ENCODE results near the gene CSPG4.

- TF ChIP-seq, protein P1, sequence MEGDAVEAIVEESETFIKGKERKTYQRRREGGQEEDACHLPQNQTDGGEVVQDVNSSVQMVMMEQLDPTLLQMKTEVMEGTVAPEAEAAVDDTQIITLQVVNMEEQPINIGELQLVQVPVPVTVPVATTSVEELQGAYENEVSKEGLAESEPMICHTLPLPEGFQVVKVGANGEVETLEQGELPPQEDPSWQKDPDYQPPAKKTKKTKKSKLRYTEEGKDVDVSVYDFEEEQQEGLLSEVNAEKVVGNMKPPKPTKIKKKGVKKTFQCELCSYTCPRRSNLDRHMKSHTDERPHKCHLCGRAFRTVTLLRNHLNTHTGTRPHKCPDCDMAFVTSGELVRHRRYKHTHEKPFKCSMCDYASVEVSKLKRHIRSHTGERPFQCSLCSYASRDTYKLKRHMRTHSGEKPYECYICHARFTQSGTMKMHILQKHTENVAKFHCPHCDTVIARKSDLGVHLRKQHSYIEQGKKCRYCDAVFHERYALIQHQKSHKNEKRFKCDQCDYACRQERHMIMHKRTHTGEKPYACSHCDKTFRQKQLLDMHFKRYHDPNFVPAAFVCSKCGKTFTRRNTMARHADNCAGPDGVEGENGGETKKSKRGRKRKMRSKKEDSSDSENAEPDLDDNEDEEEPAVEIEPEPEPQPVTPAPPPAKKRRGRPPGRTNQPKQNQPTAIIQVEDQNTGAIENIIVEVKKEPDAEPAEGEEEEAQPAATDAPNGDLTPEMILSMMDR (conservative IDR thresholded peaks at IDR 0.05 in 1 of 2, IDR thresholded peaks at IDR 0.05 in 1 of 2; ENCODE audit: extremely low read depth in 1 of 2, insufficient read depth in 1 of 2, low read depth in 1 of 2, low read length in 2 of 2): no peak
- TF ChIP-seq EZH2 (IDR thresholded peaks at IDR 0.05; ENCODE audit: borderline replicate concordance, low read length): no peak
Measured at GRCh38 chr15:75706682-75706954, 6.0 kb downstream of the CSPG4 start.

Data from mammary epithelial cell (primary cell).